ENCODE measurements around the gene TFR2. TPM values are rescaled to one million over a fixed set of nuclear protein-coding genes. Genes with fewer than 3 reads are reported as not detected.

TFR2 gene
- total RNA-seq, 2 experiments from 2014 or later = 12.1 to 26.0 TPM

DNA sequence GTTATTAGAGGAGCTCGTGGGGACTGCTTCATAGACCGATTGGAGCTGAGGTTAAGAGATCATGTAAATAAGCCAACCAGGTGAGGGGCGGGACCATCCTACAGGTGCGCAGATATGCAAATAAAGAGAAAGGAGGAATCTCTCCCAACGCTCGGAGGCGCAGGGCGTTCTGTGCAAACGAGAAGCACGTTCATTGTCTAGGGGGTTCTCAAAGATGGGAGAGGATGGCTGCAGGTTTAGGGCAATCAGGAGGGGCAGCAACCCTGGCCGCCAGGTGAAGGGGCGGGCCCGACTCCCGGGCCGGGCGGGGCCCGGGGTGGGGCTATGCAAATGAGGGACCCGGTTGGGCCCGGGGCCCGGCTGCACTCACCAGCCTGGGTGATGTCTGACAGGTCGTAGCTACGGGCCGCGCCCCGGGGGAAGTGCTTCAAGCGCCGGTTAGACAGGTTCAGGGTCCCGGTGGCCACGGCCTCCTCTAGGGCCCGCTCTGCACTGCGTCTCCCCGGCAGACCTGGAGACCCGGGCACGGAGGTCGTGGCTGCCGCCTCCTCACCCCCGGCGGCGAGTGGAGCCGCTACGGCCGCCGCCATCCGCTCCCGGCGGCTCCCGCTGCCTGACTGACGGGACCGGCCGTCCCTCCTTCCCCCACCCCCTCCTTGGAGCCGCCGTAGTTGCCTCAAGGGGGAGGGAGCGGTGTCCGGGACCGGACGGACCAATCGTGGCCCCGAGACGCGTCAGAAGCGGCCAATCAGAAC lies 55.7 kb downstream of the TFR2 start, which contains the start of gene LRCH4:
LRCH4 (minus strand) TSS at position 619 of the 755 bp plus-strand sequence; CDS start at position 590, 29 bp downstream.
- TF ChIP-seq, protein P1, sequence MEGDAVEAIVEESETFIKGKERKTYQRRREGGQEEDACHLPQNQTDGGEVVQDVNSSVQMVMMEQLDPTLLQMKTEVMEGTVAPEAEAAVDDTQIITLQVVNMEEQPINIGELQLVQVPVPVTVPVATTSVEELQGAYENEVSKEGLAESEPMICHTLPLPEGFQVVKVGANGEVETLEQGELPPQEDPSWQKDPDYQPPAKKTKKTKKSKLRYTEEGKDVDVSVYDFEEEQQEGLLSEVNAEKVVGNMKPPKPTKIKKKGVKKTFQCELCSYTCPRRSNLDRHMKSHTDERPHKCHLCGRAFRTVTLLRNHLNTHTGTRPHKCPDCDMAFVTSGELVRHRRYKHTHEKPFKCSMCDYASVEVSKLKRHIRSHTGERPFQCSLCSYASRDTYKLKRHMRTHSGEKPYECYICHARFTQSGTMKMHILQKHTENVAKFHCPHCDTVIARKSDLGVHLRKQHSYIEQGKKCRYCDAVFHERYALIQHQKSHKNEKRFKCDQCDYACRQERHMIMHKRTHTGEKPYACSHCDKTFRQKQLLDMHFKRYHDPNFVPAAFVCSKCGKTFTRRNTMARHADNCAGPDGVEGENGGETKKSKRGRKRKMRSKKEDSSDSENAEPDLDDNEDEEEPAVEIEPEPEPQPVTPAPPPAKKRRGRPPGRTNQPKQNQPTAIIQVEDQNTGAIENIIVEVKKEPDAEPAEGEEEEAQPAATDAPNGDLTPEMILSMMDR (conservative IDR thresholded peaks at IDR 0.05; ENCODE audit: low read length) = no peak
- TF ChIP-seq EZH2phosphoT487 (IDR thresholded peaks at IDR 0.05; ENCODE audit: borderline replicate concordance, low read depth, low read length) = no peak

DNA sequence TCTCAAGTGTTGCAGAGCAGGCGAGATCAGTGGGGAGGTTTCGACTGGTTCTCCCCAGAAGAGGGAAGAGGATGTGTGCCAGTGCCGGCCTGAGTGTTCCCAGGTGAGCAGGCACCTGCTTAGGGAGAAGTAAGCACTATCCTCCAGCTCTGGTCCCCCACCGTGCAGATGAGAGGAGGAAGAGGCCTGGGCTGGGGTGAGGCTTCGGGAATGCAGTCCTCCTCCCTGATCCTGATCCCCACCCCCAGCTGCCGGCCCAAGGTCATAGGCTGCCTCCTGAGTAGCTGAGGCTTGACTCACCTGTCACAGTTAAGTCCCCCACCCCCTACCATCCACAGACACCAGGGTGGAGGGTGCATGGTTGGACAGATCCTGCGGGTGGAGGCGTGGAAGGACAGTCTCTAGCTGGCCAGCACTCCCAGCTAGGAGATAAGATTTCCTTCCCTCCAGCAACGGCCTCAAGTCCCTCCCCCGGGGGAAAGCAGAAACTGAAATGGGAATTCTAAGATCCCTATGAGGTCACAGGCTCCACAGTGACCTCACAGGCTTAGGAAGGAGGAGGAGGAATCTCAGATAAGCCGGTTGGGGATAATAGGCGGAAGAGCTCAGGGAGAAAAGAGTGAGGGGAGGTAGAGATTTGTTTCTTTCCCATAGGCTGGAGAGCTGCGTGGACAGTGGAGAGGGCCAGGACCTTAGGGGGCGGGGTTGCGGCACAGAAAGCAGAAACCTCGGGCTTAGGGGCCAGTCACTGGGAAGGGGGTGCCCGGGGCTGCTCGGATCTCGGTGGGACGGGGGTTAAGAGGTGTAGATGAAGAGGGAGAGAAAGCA lies 56.5 kb downstream of the TFR2 start:
- TF ChIP-seq EZH2phosphoT487 (IDR thresholded peaks at IDR 0.05; ENCODE audit: borderline replicate concordance, low read depth, low read length) = no peak
- TF ChIP-seq, protein P1 (conservative IDR thresholded peaks at IDR 0.05; ENCODE audit: low read length) = no peak
- BruUV-seq (replicated peaks) = TSS peak; percentile 60

More for the DNA sequence above, 55.7 kb downstream of the TFR2 start, which contains the start of gene LRCH4:
- CTCF ChIA-PET (ENCODE audit: unreplicated experiment) = interaction anchor here (1.0 to 1.6 kb wide), 3 partner anchors 18 to 135 kb away, joined by 4 to 12 read pairs (median 4); no protein-coding TSS in a partner anchor
- no peaks in the 10 kb centered on the region for H3K9me2 ChIP-seq (ENCODE audit: insufficient read depth, low read length)
- peaks cover 29% of the 10 kb centered on the region for H3K4me1 ChIP-seq (ENCODE audit: insufficient read depth, low read length, poor library complexity, severe bottlenecking)
- H4K20me1 ChIP-seq (ENCODE audit: insufficient read depth, low read length) = no peaks in the 10 kb centered on the region
- peak; percentile 63 for DNase-seq (ENCODE audit: low spot score)
- peak within 1 kb of the TSS; percentile 91 for H3K4me3 ChIP-seq (ENCODE audit: low read depth, low read length, poor library complexity, severe bottlenecking)
- no TSS peak for BruUV-seq (replicated peaks)
- H3K36me3 ChIP-seq (ENCODE audit: insufficient read depth, low read length) = peaks cover 22% of the 10 kb centered on the region
- peak within 1 kb of the TSS; percentile 60 for H2AFZ ChIP-seq (ENCODE audit: low read length)
- H3K4me2 ChIP-seq (ENCODE audit: low read length) = peak within 1 kb of the TSS; percentile 98
- peak within 1 kb of the TSS; percentile 92 for H3K27ac ChIP-seq (ENCODE audit: low read depth, low read length, poor library complexity, severe bottlenecking)
- POLR2A ChIA-PET = interaction anchor here (0.6 to 3.1 kb wide), 21 partner anchors 10 to 305 kb away, joined by 3 to 13 read pairs (median 3); partner anchors contain the start of genes MOSPD3, POP7 and TSC22D4
- H3K79me2 ChIP-seq (ENCODE audit: insufficient read depth, low read depth, low read length) = peaks cover 18% of the 10 kb centered on the region; the same call in 1 of the 2 replicates
- intact Hi-C loops (cut with micrococcal nuclease; ENCODE audit: unreplicated experiment) = no loop called here
- no peaks in the 10 kb centered on the region for H3K9me3 ChIP-seq (ENCODE audit: low read length)

More for the DNA sequence above, 56.5 kb downstream of the TFR2 start:
- Histone ChIP-seq H2AFZ (ENCODE audit: low read length) (no peak overlapping the region), H3K36me3 (ENCODE audit: insufficient read depth, low read length) (peaks cover 30% of the 10 kb centered on the region), H3K4me1 (ENCODE audit: insufficient read depth, low read length, poor library complexity, severe bottlenecking) (peaks cover 29% of the 10 kb centered on the region), H3K27ac (ENCODE audit: low read depth, low read length, poor library complexity, severe bottlenecking) (peak overlapping the region; percentile 92), H3K9me3 (ENCODE audit: low read length) (no peaks in the 10 kb centered on the region), H3K4me3 (ENCODE audit: low read depth, low read length, poor library complexity, severe bottlenecking) (peak overlapping the region; percentile 91), H4K20me1 (ENCODE audit: insufficient read depth, low read length) (no peaks in the 10 kb centered on the region), H3K9me2 (ENCODE audit: insufficient read depth, low read length) (no peaks in the 10 kb centered on the region), H3K4me2 (ENCODE audit: low read length) (peak overlapping the region; percentile 98), H3K79me2 (ENCODE audit: insufficient read depth, low read depth, low read length) (peaks cover 18% of the 10 kb centered on the region; the same call in 1 of the 2 replicates)
- intact Hi-C loops (cut with micrococcal nuclease; ENCODE audit: unreplicated experiment) = no loop called here
- CTCF ChIA-PET (ENCODE audit: unreplicated experiment) = interaction anchor here (1.6 kb wide), 1 partner anchor 134 kb away, joined by 12 read pairs; no protein-coding TSS in a partner anchor
- no peak for DNase-seq (ENCODE audit: low spot score)
- POLR2A ChIA-PET = interaction anchor here (0.6 to 3.1 kb wide), 16 partner anchors 10 to 306 kb away, joined by 3 to 13 read pairs (median 4); partner anchors contain the start of genes MOSPD3, POP7 and ZCWPW1

All from OCI-LY7 (cell line).